Effector CD8-positive, alpha-beta T cell (primary cell): Measurements from ENCODE around the gene VTI1A.

Experiments used
- DNase-seq: peaks from one replicate; lab custom pipeline; 2025; lab: John Stamatoyannopoulos, UW

VTI1A gene

DNA sequence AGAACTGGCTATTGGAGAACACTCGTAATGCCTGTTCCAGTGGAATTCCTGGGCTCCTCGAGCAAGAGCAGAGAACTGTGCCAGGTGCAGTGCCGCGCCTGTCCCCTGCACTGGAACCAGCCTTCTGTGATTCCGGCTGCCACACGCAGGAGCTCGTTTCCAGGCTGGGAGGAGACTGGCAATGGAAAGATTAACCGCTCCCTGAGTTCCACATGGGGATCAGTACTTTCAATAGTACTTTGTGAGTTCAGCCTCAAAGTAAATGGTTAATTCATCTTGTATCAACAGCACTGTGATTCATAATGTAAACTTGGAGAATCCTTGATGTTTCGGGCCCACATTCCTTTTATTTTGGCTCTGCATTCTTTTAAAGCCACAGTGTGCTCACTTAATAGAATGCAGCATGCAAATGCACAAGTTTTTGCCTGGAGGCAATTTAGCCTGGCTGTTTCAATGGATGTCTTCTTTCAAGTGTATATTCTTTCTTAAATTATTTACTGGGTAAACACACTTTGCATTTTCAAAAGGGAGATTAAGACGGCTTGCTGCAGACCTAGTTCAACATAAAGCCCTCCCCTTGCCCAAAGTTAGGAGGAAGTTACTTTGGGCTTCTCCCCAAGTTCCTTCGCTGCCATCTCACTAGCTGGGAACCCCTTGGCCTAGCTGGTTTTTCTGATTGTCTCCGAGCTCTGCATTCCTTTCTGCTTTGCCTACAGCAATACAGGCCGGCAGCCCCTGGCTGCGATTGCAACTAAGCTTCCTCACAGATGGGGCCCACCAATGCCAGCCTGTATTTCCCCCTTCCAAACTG lies 364.9 kb downstream of the VTI1A start:
- DNase-seq = no peak

DNA sequence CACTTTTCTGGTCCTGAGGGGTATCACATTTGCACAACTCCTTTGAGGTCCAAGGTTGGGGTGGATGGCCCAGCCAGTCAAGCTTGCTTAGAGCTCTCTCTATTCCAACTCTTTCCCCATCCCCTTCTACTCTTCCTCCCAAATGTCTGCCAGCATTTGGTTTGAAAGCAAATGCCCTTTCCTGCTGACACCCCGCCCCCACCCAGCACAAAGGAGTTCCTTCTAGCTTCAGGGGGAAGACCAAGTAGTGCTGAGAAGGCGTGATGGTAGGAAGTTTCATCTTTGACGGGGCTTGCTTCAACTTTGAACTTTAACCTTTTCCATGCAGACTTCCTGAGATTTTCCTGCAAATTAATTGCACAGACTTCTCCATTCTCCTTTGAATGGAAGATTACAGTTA lies 365.6 kb downstream of the VTI1A start:
- no peak for DNase-seq

DNA sequence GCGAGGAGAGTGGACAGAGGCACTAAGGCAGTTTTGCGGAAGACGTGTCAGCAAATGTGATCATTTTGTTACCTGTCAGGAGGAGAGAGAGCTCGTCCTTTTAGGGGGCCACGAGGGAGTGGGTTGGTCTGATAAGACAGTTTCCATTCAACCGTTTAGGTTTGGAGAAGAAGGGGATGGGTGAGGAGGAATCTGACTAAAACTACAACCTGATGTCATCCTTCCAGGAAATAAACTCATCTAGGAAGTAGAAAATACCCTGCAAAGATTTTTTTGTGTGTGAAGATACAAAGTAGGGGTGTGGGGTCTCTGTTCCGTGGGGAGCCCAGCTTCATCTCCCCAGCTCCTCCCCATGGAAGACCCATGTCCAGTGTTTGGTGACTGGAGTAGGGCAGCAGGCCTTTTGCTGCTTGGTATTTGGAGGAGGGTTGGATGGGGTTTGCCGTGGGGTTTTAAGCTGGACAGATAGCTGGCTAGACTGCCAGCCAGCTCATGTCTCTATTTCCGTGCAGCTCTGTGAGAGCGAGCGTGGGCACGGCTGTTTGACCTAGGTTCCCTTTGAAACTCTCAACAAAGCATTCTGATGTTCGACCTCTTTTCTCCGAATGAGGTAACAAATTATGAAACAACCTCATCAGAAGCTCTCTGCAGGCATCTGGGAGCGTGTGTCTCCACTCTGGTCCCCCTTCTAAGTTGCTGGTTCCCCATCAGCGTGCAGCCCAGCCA lies 367.0 kb downstream of the VTI1A start:
- no peak for DNase-seq

DNA sequence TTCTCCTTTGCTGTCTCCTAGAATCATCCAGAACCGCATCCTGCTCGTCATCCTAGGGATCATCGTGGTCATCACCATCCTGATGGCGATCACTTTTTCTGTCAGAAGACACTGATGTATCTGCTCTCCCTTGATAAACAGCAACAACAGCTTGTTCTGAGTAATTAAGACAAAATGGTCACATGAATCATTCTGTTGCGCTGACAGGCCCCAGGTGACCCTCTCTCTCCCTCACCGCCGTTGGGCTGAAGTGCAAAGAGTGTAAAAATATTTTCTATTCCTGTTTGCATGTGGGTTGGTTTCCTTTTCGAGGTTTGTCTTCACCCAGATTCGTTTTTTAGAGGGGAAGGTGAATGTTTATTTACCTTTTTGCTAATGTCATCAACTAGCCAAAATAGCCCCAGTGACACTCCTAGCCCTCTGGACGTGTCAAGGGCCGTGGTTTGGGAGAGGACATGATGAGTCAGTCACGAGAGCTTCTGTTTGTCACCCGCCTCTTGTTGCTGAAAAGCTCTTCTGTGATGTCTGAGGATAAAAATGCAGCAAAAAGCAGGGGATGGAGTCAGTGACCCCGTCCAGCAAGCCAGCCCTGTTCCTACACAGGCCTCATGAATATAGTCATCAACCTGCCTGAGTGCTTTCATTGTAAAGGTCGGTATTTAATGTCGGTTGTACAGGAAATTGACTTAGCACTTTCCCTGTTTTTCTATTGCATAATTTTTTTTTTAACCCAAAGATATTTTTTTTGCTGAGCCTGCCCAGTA lies 368.4 kb downstream of the VTI1A start:
- DNase-seq = no peak

DNA sequence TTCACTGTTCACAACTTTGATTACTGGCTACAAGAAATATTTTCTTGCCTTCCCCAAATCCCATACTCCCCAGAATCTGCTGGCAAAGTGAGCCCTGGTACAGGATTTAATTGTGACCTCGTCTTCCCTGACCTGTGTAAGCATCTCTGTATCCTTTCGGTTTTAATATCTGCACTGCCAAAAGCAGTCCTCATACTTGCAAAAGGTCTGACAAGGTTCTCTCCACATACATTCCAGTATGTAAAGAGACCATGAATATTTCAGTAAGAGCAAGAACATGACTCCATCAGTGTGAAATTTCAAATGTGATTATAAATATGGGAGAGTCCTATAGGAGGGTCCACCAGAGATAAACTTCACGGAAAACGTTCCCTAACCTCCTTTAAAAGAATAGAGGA lies 369.0 kb downstream of the VTI1A start:
- no peak for DNase-seq

DNA sequence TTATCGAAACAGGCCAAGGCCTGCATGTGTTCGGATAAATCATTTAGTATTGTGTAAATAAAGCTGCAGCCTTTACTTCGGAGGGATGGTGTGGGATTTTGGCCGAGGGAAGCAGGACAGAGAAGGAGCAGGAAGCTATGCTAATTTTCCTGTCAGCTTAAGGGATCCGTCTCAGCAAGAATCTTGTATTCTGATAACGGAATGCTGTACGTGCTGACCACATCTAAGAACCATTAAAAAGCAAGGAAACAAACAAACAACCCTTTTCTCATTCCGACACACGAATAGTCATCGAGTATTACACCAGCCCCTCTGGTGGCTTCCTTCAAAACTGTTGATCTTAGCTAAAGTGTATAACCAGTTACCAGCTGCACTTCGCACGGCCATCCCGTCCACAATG lies 369.9 kb downstream of the VTI1A start:
- no peak for DNase-seq

DNA sequence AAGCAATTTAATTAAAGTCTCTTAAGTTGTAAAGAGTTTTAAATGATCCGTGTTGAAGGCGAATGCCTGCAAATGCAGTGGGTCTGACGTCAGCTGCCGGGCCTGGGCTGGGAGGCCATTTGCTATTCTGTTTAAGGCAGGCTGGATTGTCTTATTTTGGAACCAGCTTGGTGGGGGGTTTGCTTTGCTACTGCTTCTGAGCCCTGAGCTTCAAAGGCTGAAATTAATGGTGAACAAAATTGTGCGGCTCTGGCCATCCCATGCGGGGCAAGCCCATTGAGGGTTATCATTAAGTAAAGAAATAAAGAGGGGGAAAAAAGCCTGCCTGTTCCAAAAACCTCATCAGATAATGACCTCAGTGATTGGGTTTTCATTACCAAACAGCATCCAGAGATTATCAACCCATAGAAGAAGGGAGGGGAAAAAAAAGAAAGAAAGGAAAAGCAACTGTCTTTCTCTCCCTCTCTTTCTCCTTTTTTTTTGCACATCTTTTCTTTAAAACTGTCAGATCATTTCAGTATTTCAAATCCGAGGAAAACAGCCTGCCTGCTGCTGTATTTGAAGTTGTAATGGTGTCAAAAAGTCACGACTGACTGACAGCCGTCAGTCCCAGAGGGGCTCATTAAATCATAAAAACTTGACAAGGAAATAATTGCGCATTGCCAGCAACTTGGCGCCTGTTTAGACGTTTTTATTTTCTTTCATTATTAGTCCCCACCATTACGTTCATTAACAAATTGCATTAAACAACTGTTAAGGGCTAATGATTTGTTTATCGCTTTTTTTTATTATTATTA lies 371.2 kb downstream of the VTI1A start:
- no peak for DNase-seq

DNA sequence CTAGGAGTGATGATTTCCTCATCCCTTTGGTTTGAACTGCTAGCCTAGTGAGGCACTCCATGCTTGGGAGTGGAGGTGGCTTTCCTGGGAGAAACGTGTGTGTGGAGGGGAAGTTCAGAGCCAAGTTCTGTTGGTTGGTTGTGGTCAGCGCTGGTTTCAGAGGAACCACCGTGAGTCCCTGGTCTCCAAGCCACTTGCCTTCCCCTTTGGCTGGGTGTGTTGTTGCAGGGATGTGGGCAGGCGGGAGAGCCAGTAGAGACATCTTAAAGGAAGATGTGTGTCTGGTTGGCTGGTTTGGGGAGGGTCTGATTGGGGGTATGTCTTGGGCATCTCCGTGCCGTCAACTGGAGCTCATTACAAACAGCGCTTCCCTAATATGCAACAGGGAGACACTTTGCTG lies 372.2 kb downstream of the VTI1A start:
- no peak for DNase-seq

DNA sequence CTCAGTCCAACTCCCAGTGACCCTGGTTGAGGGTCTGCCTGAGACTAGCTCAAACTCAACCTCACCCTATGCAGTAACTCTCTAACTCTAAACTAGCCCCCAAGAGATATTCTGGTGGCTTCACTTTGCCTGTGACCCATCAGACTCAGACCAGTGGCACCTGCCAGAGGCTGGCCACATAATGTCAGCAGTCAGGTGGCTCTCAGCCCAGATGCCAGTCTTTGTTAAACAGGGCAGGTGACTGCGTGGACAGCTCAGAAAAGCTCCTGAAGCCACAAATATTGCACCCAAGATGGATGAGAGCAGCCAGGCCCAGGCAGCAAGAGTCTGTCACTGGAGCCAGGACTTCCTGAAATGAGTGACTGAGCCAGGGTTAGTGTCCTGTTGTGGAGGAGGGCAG lies 373.3 kb downstream of the VTI1A start:
- no peak for DNase-seq

DNA sequence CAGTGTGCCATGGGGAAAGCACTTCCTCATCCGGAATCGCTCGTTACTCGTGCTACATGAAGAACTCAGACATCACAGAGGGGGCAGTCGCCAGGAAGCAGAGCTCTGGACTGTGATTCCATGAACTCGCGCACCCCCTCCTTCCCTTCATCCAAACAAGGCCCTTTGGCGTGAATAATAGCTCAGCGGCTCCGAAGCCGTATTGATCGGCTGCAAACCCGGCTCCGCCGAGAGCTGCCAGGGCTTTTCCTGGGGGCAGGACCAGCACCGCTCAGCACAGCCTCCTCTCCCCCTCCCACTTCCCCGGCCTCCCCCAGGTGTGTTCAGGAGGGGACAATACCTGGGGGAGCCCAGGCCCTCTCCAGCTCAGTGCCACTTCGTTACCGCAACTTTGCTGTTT lies 374.0 kb downstream of the VTI1A start:
- DNase-seq = no peak

DNA sequence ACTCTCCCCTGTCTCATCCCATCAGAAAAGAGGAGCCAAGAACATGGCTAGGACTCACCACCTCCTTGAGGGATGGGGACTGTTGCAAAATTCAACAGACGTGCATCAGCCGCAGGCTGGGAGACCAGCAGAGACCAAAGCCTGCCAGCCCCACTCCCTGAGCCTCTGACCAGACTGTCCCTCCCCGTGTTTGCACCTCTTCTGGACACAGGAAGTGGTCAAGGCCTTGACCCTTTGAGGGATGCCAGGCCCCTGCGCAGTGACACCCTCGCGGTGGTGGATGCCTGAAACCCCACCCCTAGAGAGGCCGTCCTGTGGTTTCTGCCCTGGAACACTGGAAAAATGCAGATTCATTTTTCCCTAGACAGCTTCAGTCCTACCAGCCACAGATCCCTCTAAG lies 374.6 kb downstream of the VTI1A start:
- no peak for DNase-seq

DNA sequence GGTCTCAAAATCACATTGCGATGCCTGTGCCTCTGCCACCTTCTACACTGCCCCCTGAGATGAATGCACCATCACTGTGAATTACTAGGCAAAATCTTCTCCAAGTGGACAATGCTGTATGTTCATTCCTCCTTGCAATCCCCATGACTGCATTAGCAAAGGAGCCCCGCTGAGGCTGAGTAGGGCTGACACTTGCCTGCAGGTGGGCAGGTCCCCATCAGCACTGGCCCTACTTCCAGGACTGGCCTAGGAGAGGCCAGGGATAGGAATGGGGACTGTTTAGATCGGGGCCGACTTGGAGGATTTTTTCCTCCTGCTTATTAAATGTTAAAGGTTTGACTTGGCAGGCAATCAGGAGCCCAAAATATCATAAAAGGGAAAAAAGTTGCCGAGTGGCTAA lies 376.0 kb downstream of the VTI1A start:
- DNase-seq = no peak

DNA sequence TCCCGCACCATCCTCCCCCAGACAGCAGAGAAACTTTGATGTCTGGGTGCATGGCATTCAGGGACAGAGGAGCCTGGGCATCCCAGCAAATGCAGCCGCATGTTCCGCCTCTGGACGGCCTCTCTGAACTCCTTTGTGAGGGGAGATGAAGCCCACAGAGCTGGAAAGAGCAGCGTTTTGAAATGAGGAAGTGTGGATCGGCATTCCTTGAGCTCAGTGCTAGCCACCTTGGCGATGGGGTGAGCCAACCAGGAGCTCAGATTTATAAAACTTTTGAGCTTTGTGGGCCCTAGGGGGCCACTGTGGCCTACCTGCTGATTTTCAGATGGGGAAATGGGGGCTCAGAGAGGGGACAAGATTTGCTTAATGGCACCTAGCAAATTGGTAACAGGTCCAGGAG lies 376.6 kb downstream of the VTI1A start:
- no peak for DNase-seq

DNA sequence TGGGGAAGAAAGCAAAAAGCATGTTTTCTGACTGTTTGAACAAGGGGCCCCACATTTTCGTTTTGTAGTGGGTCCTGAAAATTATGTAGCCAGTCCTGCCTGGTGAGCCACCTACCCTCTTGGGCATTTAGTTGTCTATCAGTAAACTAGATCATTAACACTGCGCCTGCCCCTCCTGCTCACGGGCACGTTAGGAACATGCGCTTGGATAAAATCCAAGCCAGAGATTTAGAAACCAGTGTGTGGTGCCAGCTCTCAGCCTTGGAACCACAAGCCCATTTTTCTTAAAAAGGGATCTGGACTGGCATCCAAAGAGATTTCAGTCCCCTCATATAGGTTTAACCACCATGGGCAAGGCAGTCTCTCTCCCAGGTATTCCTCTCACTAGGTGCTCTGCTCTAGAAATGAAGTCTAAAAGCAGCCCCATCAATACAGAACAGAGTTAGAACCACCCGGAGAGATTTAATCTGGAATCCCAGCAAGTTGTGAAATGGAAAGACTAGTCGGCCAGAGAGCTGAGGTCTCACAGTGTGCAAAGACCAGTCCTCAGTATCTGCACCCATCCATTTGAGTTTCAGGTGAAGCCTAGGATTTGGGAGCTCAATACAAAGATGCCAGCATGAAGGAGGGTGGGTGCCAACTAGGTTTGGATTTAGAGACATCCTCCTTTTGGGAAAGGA lies 379.1 kb downstream of the VTI1A start:
- no peak for DNase-seq

DNA sequence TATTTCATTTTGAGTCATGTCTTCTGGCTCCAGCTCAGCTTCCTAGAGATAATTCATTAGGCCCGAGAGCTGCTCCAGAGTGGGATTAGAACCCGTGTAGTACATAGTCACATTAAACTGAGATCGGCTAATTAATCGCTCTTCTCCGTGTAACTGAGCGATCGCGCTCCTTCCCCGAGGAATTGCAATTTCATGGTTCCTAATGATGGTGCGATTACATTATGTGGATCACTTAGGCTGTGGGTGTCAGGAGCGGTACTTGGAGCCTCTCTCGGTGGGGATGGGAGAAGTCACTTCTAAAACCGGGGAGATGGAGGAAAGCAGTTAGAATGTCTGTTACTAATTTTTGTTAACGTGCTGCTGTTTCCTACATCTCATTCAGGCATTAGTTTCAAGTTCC lies 380.1 kb downstream of the VTI1A start:
- no peak for DNase-seq

DNA sequence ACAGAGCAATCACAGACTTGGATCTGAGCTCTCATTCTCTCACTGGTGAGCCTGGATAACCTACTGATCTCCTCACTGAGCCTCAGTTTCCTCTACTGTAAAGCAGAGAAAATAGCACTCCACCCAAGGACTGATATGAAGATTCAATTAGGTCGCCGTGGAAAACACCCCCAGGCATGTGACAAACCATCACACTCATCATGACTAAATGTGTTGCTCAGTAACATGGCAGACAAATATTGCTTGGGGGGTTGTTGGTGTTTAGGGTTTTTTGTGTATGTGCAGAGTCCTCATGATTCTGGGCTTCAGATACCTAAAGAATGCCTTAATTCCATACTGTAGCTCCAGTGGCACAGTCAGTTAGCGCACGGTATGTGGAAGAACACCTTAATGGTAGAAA lies 380.9 kb downstream of the VTI1A start:
- DNase-seq = no peak

DNA sequence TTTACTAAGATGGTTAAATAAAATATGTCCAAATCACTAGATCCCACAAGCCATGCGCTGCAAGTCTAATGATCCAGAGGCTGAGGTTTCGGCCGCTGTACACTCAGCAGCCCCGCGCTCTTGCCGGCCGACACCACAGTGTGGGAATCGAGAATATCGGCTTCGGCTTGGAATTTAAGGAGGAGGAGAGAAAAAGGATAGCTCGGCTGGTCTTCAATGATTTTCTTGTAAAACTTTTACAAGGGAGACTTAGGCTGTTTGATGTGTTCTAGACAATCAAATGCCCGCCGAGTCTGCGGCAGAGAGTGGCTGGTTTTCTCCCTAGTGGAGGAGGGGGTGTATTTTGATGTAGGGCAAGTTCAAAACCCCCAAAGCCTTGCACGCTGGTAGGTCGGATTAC lies 384.8 kb downstream of the VTI1A start:
- no peak for DNase-seq

DNA sequence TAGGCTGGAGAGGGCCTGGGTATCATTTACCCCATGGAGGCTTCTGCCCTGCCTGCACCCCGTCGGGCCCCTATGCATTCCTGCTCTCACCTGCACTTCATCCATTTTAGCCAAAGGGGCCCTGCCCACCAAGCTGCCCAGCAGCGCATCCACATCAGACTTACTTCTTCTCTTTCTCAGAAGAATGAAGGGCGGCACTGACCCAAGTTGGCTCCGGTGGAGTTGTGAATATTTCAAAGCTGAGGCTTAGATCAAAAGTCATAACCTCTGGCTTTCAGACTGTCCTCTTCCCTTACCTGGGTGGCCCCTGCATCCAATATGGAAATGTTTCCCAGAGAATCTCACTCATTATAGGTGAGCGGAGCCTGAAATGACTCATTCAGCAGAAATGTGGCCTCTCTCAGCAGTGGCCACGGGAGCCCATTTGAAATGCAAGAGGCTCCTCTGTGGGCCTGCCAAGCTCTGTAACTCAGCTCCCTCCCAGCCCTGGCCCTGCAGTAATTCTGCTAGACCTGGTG lies 385.4 kb downstream of the VTI1A start:
- no peak for DNase-seq

DNA sequence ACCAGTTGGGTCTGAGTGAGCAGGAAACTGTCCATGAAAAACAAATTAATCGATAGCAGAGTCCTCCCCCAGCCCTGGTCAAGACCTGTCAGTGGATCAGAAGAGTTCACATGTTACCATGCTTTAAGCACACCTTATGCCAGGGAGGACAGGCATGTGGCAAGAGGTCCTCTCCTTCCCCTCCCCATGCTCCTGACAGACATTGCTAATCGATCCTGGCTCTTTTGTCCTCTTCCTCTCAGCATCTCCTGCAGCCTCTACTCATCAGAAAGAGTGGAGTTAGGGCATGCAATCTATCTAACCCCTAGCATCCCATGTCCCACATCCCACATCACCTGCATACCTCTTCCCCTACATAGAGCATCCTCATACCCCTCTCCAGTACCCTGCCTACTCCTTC lies 385.9 kb downstream of the VTI1A start:
- DNase-seq = no peak

DNA sequence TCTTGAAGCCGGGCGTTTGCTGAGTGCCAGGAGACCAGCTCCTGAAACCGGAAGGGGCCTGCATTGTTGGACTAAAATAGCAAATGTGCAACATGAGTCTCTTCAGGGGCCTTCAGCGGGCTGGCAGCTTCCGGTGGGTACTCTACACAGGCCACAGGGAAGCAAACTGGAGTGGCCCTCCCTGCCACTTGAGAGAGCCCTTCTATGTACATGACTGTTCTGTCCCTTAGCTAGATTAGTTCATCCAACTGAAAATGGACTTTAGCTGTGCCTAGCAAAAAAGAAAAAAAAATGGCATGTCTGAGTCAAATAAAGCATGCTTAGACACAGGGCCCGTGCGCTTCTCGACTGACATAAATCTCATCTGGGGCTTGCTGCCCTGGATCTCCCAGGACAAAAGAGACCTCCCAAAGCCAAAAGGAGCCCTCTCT lies 387.8 kb downstream of the VTI1A start:
- DNase-seq = no peak

DNA sequence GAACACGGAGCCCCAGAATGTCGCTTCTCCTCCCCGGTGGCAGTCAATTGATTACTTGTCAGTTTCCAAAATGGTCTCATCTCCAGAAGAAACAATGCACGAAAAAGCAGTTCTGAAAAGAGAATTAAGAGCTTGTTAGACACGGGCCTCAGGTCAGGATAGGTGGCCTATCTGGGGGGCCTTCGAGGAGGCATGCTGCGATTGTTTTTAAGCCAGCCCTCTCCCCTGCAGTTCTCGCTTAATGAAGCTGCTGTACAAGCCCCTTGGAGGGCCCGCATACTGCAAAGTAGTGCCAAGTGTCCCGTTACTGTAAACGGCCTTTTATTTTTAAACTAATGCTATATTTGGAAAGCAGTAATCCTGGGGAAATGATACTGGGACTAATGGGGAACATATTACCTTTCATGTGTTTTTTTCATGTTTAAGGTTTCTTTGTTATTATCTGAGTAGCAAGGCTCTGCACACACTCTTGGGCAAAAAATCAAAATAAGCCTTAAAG lies 388.3 kb downstream of the VTI1A start:
- no peak for DNase-seq
